HK-2 (cell line): ENCODE data around the gene CEMIP.
"Not testable (repeated sequence)": the region's sequence is repeated elsewhere in the genome, so short reads cannot be mapped to it uniquely, and the experiment has no call there.

Experiments used
- DNase-seq: peaks from one replicate; pipeline ENCODE4 v3.0.0-alpha.2; 2018; ENCODE audit not compliant: unreplicated experiment

CEMIP gene

GRCh38 chr15:80953001-80953952 is 174.1 kb downstream of the CEMIP start:
- DNase-seq = no peak

GRCh38 chr15:80953953-80954778 is 175.0 kb downstream of the CEMIP start:
- no peak for DNase-seq

GRCh38 chr15:80955571-80956452 is 176.6 kb downstream of the CEMIP start:
- DNase-seq = peak; percentile 75

GRCh38 chr15:80957556-80957955 is 178.4 kb downstream of the CEMIP start:
- DNase-seq = no peak

- DNase-seq = no peak
Observed at GRCh38 chr15:80957976-80958375, 178.8 kb downstream of the CEMIP start.

- DNase-seq = no peak
Observed at GRCh38 chr15:80958818-80959495, 179.8 kb downstream of the CEMIP start.

- DNase-seq = not testable (repeated sequence)
Observed at GRCh38 chr15:80965454-80965853, 186.3 kb downstream of the CEMIP start.

GRCh38 chr15:80966431-80967197 is 187.4 kb downstream of the CEMIP start:
- DNase-seq = no peak

GRCh38 chr15:80967451-80967850 is 188.3 kb downstream of the CEMIP start:
- no peak for DNase-seq

GRCh38 chr15:80967991-80968510 is 188.9 kb downstream of the CEMIP start:
- DNase-seq = no peak

GRCh38 chr15:80969316-80969715 is 190.1 kb downstream of the CEMIP start:
- DNase-seq = no peak

- DNase-seq = peak; percentile 48
Observed at GRCh38 chr15:80970018-80970657, 191.0 kb downstream of the CEMIP start.

GRCh38 chr15:80970658-80971057 is 191.5 kb downstream of the CEMIP start:
- no peak for DNase-seq

- no peak for DNase-seq
Observed at GRCh38 chr15:80971143-80971542, 192.0 kb downstream of the CEMIP start.

GRCh38 chr15:80972276-80972675 is 193.1 kb downstream of the CEMIP start:
- DNase-seq = no peak

GRCh38 chr15:80974914-80975313 is 195.7 kb downstream of the CEMIP start:
- DNase-seq = no peak

- no peak for DNase-seq
Observed at GRCh38 chr15:80976851-80977250, 197.7 kb downstream of the CEMIP start.

- DNase-seq = no peak
Observed at GRCh38 chr15:80977627-80978036, 198.5 kb downstream of the CEMIP start.

- DNase-seq = no peak
Observed at GRCh38 chr15:80978685-80979329, 199.6 kb downstream of the CEMIP start.
